ENCODE results near the gene MLLT10.

- no peak for TF ChIP-seq POLR2A (IDR thresholded peaks at IDR 0.05; ENCODE audit: low read depth, low read length)
- TF ChIP-seq POLR2AphosphoS5 (IDR thresholded peaks at IDR 0.05; ENCODE audit: low read depth, low read length), result no peak
These were observed 224.7 kb downstream of the MLLT10 start for GRCh38 chr10:21758696-21759095.
